SK-N-SH (cell line): ENCODE measurements around the gene COL23A1. TPM values are rescaled to one million over a fixed set of nuclear protein-coding genes. Genes with fewer than 3 reads are reported as not detected.
A peak's percentile ranks its signal among the peaks of the same experiment; 100 is the strongest.

Source experiments
- CTCF ChIA-PET: fragments of 300-600, 350-600 bp; formaldehyde crosslinking; extraction: SDS; loops from one replicate; lab custom pipeline; 2021; lab: Yijun Ruan, JAX
- POLR2A ChIA-PET: fragments of 350-600 bp; sonication (Branson Sonifier 250); formaldehyde crosslinking; extraction: SDS; loops from one replicate; lab custom pipeline; 2020; ENCODE audit warnings: antibody characterized with exemption, inconsistent platforms; lab: Yijun Ruan, JAX
- DNase-seq: peaks from one replicate; pipeline ENCODE4 v3.0.0; 2012
- H2AFZ ChIP-seq: fragments of 200-600 bp; sonication (generic); 2 replicates; pipeline ENCODE4 v1.8.1; 2016; ENCODE audit warnings: antibody characterized with exemption, mild to moderate bottlenecking, low read depth
- H3F3A ChIP-seq: fragments of 200-600 bp; sonication (generic); replicated peaks from 2 replicates; pipeline ENCODE3; 2016; ENCODE audit warnings: antibody characterized with exemption, mild to moderate bottlenecking; ENCODE audit not compliant: insufficient read depth
- H3K27ac ChIP-seq, 2 experiments: fragments of 200-500 bp in 1 of 2; fragments of 200-600 bp in 1 of 2; sonication (Bioruptor generic) in 1 of 2; sonication (generic), shearing (Covaris generic) in 1 of 2; 2 replicates each; pipeline versions ENCODE4 v1.5.1 to v1.6.1; 2014 to 2016; ENCODE audit warnings: low read depth in 2 of 2, inconsistent platforms in 1 of 2, low read length in 1 of 2, mild to moderate bottlenecking in 1 of 2, mixed read lengths in 1 of 2
- H3K27me3 ChIP-seq: fragments of 200-600 bp; sonication (generic), shearing (Covaris generic); 2 replicates; pipeline ENCODE4 v1.6.1; 2016; ENCODE audit warnings: mixed run types; ENCODE audit not compliant: insufficient read depth
- H3K36me3 ChIP-seq, 2 experiments: fragments of 200-500 bp in 1 of 2; fragments of 200-600 bp in 1 of 2; sonication (Bioruptor generic) in 1 of 2; sonication (generic) in 1 of 2; replicated peaks in 1 of 2; 2 replicates each; pipeline versions ENCODE3 to v1.5.1; 2014 to 2016; ENCODE audit warnings: low read length in 1 of 2, mild to moderate bottlenecking in 1 of 2; ENCODE audit not compliant: insufficient read depth in 2 of 2, control insufficient read depth in 1 of 2
- H3K4me1 ChIP-seq, 2 experiments: fragments of 200-500 bp in 1 of 2; fragments of 200-600 bp in 1 of 2; sonication (Bioruptor generic) in 1 of 2; sonication (generic), shearing (Covaris generic) in 1 of 2; 2 replicates each; pipeline versions ENCODE4 v1.5.1 to v1.6.1; 2014 to 2016; ENCODE audit warnings: low read depth in 1 of 2, low read length in 1 of 2, mixed run types in 1 of 2; ENCODE audit not compliant: insufficient read depth in 2 of 2, control insufficient read depth in 1 of 2
- H3K4me2 ChIP-seq: fragments of 200-600 bp; sonication (generic), shearing (Covaris generic); 2 replicates; pipeline ENCODE4 v1.6.1; 2017; ENCODE audit warnings: mixed run types
- H3K4me3 ChIP-seq, 2 experiments: fragments of 200-500 bp in 1 of 2; fragments of 200-600 bp in 1 of 2; sonication (Bioruptor generic) in 1 of 2; sonication (generic), shearing (Covaris generic) in 1 of 2; 2 replicates each; pipeline versions ENCODE4 v1.5.1 to v1.8.1; 2014 to 2016; ENCODE audit warnings: low read depth in 2 of 2, inconsistent platforms in 1 of 2, low read length in 1 of 2, mild to moderate bottlenecking in 1 of 2, mixed read lengths in 1 of 2, moderate library complexity in 1 of 2
- H3K79me2 ChIP-seq: fragments of 200-600 bp; sonication (generic); 2 replicates; pipeline ENCODE4 v1.8.1; 2017; ENCODE audit warnings: mild to moderate bottlenecking; ENCODE audit not compliant: insufficient read depth
- H3K9ac ChIP-seq: fragments of 200-600 bp; sonication (generic); 2 replicates; pipeline ENCODE4 v1.6.1; 2017; ENCODE audit warnings: mixed run types
- H3K9me2 ChIP-seq: fragments of 200-600 bp; sonication (generic); 2 replicates; pipeline ENCODE4 v1.6.1; 2017; ENCODE audit warnings: mixed run types
- H3K9me3 ChIP-seq: fragments of 200-600 bp; sonication (generic); 2 replicates; pipeline ENCODE4 v1.6.1; 2017; ENCODE audit warnings: mixed run types, mild to moderate bottlenecking, moderate library complexity
- H4K20me1 ChIP-seq: fragments of 200-600 bp; sonication (generic); 2 replicates; pipeline ENCODE4 v1.6.1; 2017; ENCODE audit warnings: mild to moderate bottlenecking, mixed run types; ENCODE audit not compliant: insufficient read depth
- CTCF ChIP-seq: fragments of 200-600 bp; sonication (generic); IDR thresholded peaks from 2 replicates; pipeline ENCODE4 v1.6.1; 2017; ENCODE audit warnings: antibody characterized with exemption, mild to moderate bottlenecking, moderate library complexity
- EZH2phosphoT487 ChIP-seq: fragments of 200-600 bp; sonication (generic); IDR thresholded peaks from 2 replicates; pipeline ENCODE4 v1.6.1; 2017; ENCODE audit warnings: low read depth, mixed run types, mild to moderate bottlenecking, antibody characterized with exemption, moderate library complexity, borderline replicate concordance
- FOXM1 ChIP-seq: IDR thresholded peaks from 2 replicates; pipeline ENCODE4 v1.4.0; 2012; ENCODE audit warnings: low read depth, mild to moderate bottlenecking
- GATA2 ChIP-seq: sonication (generic); formaldehyde crosslinking; IDR thresholded peaks from 2 replicates; pipeline ENCODE4 v1.5.0; 2020; ENCODE audit warnings: mild to moderate bottlenecking, missing genetic modification reagents
- JUND ChIP-seq: IDR thresholded peaks from 2 replicates; pipeline ENCODE4 v1.4.0; 2012
- MXI1 ChIP-seq: IDR thresholded peaks from 2 replicates; pipeline ENCODE4 v1.6.1; 2012; ENCODE audit warnings: mild to moderate bottlenecking, low read depth, low read length, improper control_type of control experiment
- NFIC ChIP-seq: IDR thresholded peaks from 2 replicates; pipeline ENCODE4 v1.4.0; 2012; ENCODE audit warnings: borderline replicate concordance
- NRF1 ChIP-seq: IDR thresholded peaks from 2 replicates; pipeline ENCODE4 v1.6.1; 2012; ENCODE audit warnings: low read depth, mild to moderate bottlenecking, low read length
- REST ChIP-seq: IDR thresholded peaks from 2 replicates; pipeline ENCODE4 v1.6.1; 2012; ENCODE audit warnings: mild to moderate bottlenecking, low read depth, low read length, moderate library complexity
- SIN3A ChIP-seq: IDR thresholded peaks from 2 replicates; pipeline ENCODE4 v1.6.1; 2012; ENCODE audit warnings: low read depth, mild to moderate bottlenecking, low read length, moderate library complexity, borderline replicate concordance
- TAF1 ChIP-seq: IDR thresholded peaks from 2 replicates; pipeline ENCODE4 v1.6.1; 2012; ENCODE audit warnings: low read depth, mild to moderate bottlenecking, low read length, moderate library complexity, borderline replicate concordance
- TCF12 ChIP-seq: IDR thresholded peaks from 2 replicates; pipeline ENCODE4 v1.4.0; 2012
- TEAD4 ChIP-seq: IDR thresholded peaks from 2 replicates; pipeline ENCODE4 v1.4.0; 2012; ENCODE audit warnings: mild to moderate bottlenecking, borderline replicate concordance; ENCODE audit not compliant: insufficient read depth
- USF1 ChIP-seq: IDR thresholded peaks from 2 replicates; pipeline ENCODE4 v1.4.0; 2012; ENCODE audit warnings: low read depth, borderline replicate concordance
- USF2 ChIP-seq: fragments of 150-350 bp; IDR thresholded peaks from 2 replicates; pipeline ENCODE4 v1.6.1; 2017; ENCODE audit warnings: antibody characterized with exemption, low read length, low read depth, borderline replicate concordance
- YY1 ChIP-seq: IDR thresholded peaks from 2 replicates; pipeline ENCODE4 v1.4.0; 2012; ENCODE audit warnings: low read depth, mild to moderate bottlenecking
- WGBS: methylation state at CpG from one replicate; pipeline ENCODE4 v1.1.6; 2017; ENCODE audit warnings: low lambda C conversion rate; 5-methylcytosine and 5-hydroxymethylcytosine counted together
- polyA plus RNA-seq, 3 experiments: library from polyadenylated mRNA; depleted of rRNA; stranded (reverse); fragments of >200 nt; gene quantifications; 2 replicates each; pipeline ENCODE4 v1.2.3, GENCODE V29; 2012

Gene COL23A1
- polyA plus RNA-seq, 1 of the 3 experiments (the other 2 are of a cell fraction): 0.10 TPM

- Histone ChIP-seq H3F3A (no peaks in the 10 kb centered on the region), H2AFZ (no peak overlapping the region), H3K9me2 (no peaks in the 10 kb centered on the region), H3K27ac (peak overlapping the region in 1 of 2 experiments; percentile 96; a peak in 1 of 4 replicates), H4K20me1 (no peaks in the 10 kb centered on the region), H3K9ac (no peak overlapping the region), H3K4me2 (no peak overlapping the region), H3K4me3 (no peak overlapping the region), H3K79me2 (no peaks in the 10 kb centered on the region), H3K27me3 (no peaks in the 10 kb centered on the region), H3K9me3 (no peaks in the 10 kb centered on the region), H3K36me3 (no peaks in the 10 kb centered on the region), H3K4me1 (peaks cover 0 to 90% of the 10 kb centered on the region in 2 experiments; a peak in 1 of 4 replicates)
- WGBS: 63% methylated on average over 20 of the region's 20 CpGs
- ChIA-PET CTCF (interaction anchor here (0.8 to 2.7 kb wide), 5 partner anchors 13 to 204 kb away, joined by 3 to 10 read pairs (median 3); partner anchors contain the start of gene COL23A1), POLR2A (interaction anchor here (0.7 to 1.0 kb wide), 2 partner anchors 25 to 55 kb away, joined by 3 read pairs; no protein-coding TSS in a partner anchor)
- TF ChIP-seq MXI1: no peak
- TF ChIP-seq SIN3A: no peak
- TF ChIP-seq USF2: no peak
- TF ChIP-seq TCF12: no peak
- no peak for TF ChIP-seq FOXM1
- TF ChIP-seq CTCF: no peak
- TF ChIP-seq EZH2phosphoT487: no peak
- TF ChIP-seq NRF1: no peak
- no peak for TF ChIP-seq JUND
- TF ChIP-seq USF1: no peak
- TF ChIP-seq TAF1: no peak
- TF ChIP-seq TEAD4: no peak
- no peak for TF ChIP-seq REST
- TF ChIP-seq NFIC: no peak
- no peak for TF ChIP-seq GATA2 (CRISPR knock-in tag)
- no peak for TF ChIP-seq YY1
- peak; percentile 27 for DNase-seq
Measured at GRCh38 chr5:178386336-178386931, 203.8 kb downstream of the COL23A1 start.
